Gastrocnemius medialis (tissue), 4 donors: ENCODE data around the gene MPP3.

Experiments
- CTCF ChIP-seq, 5 experiments: fragments of 450-650 bp in 3 of 5; fragments of 200-600 bp in 2 of 5; sonication (generic) in 2 of 5; IDR thresholded peaks in 4 of 5; conservative IDR thresholded peaks in 1 of 5; 1 replicate in 4 of 5; 2 replicates in 1 of 5; pipeline ENCODE4 v1.5.1; 2016 to 2019; ENCODE audit warnings: antibody characterized with exemption in 5 of 5, mild to moderate bottlenecking in 3 of 5, moderate library complexity in 3 of 5
- POLR2A ChIP-seq, 2 donors: fragments of 450-650 bp; IDR thresholded peaks; one replicate each; pipeline ENCODE4 v1.6.1; 2017; ENCODE audit warnings: antibody characterized with exemption in 2 of 2, mild to moderate bottlenecking in 2 of 2, moderate library complexity in 2 of 2

- no peak for TF ChIP-seq POLR2A (IDR thresholded peaks at IDR 0.05)
- TF ChIP-seq CTCF (IDR thresholded peaks at IDR 0.05 in 4 of 5, conservative IDR thresholded peaks at IDR 0.05 in 1 of 5) = no peak
These were observed 22.7 kb downstream of the MPP3 start for GRCh38 chr17:43810226-43810715.
